HepG2 (cell line): ENCODE results near the gene LYPLA2. TPM values are rescaled to one million over a fixed set of nuclear protein-coding genes. Genes with fewer than 3 reads are reported as not detected.

Experiments
- ARID5B ChIP-seq: IDR thresholded peaks from 2 replicates; pipeline ENCODE4 v1.4.0; 2020; ENCODE audit warnings: mild to moderate bottlenecking, missing genetic modification reagents
- CERS6 ChIP-seq: sonication (generic); formaldehyde crosslinking; IDR thresholded peaks from 2 replicates; pipeline ENCODE4 v1.5.0; 2020; ENCODE audit warnings: missing genetic modification reagents
- MBNL3 ChIP-seq: fragments of 250-450 bp; sonication (Bioruptor Pico); conservative IDR thresholded peaks from 2 replicates; pipeline ENCODE4 v1.8.0; 2022; ENCODE audit warnings: mild to moderate bottlenecking, inconsistent platforms
- PAXIP1 ChIP-seq: sonication (generic); formaldehyde crosslinking; conservative IDR thresholded peaks from 2 replicates; pipeline ENCODE4 v1.4.0; 2020; ENCODE audit warnings: mild to moderate bottlenecking, missing genetic modification reagents, moderate library complexity
- RFX1 ChIP-seq: fragments of 450-650 bp; IDR thresholded peaks from 2 replicates; pipeline ENCODE4 v1.6.1; 2017
- SCMH1 ChIP-seq: sonication (generic); formaldehyde crosslinking; IDR thresholded peaks from 2 replicates; pipeline ENCODE4 v1.9.0; 2021; ENCODE audit warnings: missing genetic modification reagents, mild to moderate bottlenecking, borderline replicate concordance
- SRF ChIP-seq: IDR thresholded peaks from 2 replicates; pipeline ENCODE4 v1.6.1; 2011; ENCODE audit warnings: mild to moderate bottlenecking, low read depth, low read length, moderate library complexity
- ZNF256 ChIP-seq: sonication (generic); formaldehyde crosslinking; conservative IDR thresholded peaks from 2 replicates; pipeline ENCODE4 v1.4.0; 2020; ENCODE audit warnings: missing genetic modification reagents
- ZNF263 ChIP-seq: sonication (generic); formaldehyde crosslinking; IDR thresholded peaks from 2 replicates; pipeline ENCODE4 v1.4.0; 2020; ENCODE audit warnings: missing genetic modification reagents
- ZNF282 ChIP-seq: fragments of 450-650 bp; IDR thresholded peaks from 2 replicates; pipeline ENCODE4 v1.6.1; 2018; ENCODE audit not compliant: partially characterized antibody
- ZNF296 ChIP-seq: sonication (generic); formaldehyde crosslinking; conservative IDR thresholded peaks from 2 replicates; pipeline ENCODE4 v1.5.0; 2020; ENCODE audit warnings: mild to moderate bottlenecking, missing genetic modification reagents
- ZNF446 ChIP-seq: sonication (generic); formaldehyde crosslinking; IDR thresholded peaks from 2 replicates; pipeline ENCODE4 v1.5.0; 2020; ENCODE audit warnings: mild to moderate bottlenecking, missing genetic modification reagents
- ZNF563 ChIP-seq: sonication (generic); formaldehyde crosslinking; IDR thresholded peaks from 2 replicates; pipeline ENCODE4 v1.8.0; 2022; ENCODE audit warnings: mild to moderate bottlenecking, moderate library complexity, missing genetic modification reagents
- ZNF749 ChIP-seq: sonication (generic); formaldehyde crosslinking; IDR thresholded peaks from 2 replicates; pipeline ENCODE4 v1.8.0; 2022; ENCODE audit warnings: mild to moderate bottlenecking, missing genetic modification reagents, moderate library complexity, borderline replicate concordance
- polyA plus RNA-seq, 8 experiments: library from polyadenylated mRNA; depleted of rRNA in 3 of 8; stranded (reverse) in 7 of 8; unstranded in 1 of 8; fragments of >200 nt; fragmentation: Illumina TruSeq in 4 of 8; extraction: Trizol in 4 of 8; gene quantifications; 2 replicates each; pipeline versions ENCODE4 v1.2.1 to v1.2.3, GENCODE V29; 2011 to 2016; ENCODE audit warnings: low read depth in 4 of 8, missing spikeins in 1 of 8, mixed read lengths in 1 of 8; ENCODE audit not compliant: insufficient read depth in 1 of 8
- total RNA-seq, 5 experiments: library from RNA; depleted of rRNA; stranded (reverse); fragments of >200 nt; fragmentation: Illumina TruSeq; extraction: Trizol; gene quantifications; 2 replicates each; pipeline ENCODE4 v1.2.3, GENCODE V29; 2016; ENCODE audit warnings: low read depth in 1 of 5
- TF ChIP-seq, protein P1 (sequence below): IDR thresholded peaks from 2 replicates; pipeline ENCODE4 v1.6.1; 2016; ENCODE audit warnings: mild to moderate bottlenecking
- TF ChIP-seq, protein P2 (sequence below): sonication (generic); formaldehyde crosslinking; IDR thresholded peaks from 2 replicates; pipeline ENCODE4 v1.9.0; 2021; ENCODE audit warnings: missing genetic modification reagents, mild to moderate bottlenecking, borderline replicate concordance

Gene LYPLA2
- total and polyA plus RNA-seq, 2 of the 13 experiments (the other 11 are each of a cell fraction or from before 2014, with no cell fraction given): 72.1 to 73.2 TPM

GRCh38 chr1:23799570-23800399 lies 8.8 kb downstream of the LYPLA2 start (continued):
- TF ChIP-seq CERS6 (CRISPR knock-in tag) (no peak), ZNF446 (CRISPR knock-in tag) (no peak; the same call in 1 of the 2 replicates), SRF (no peak), MBNL3 (CRISPR knock-in tag) (no peak), ZNF256 (CRISPR knock-in tag) (no peak), ARID5B (CRISPR knock-in tag) (peak; percentile 17; the same call in 1 of the 2 replicates), ZNF282 (no peak), ZNF263 (CRISPR knock-in tag) (0 out of 2 replicates have a peak, but pooled peaks have one; percentile 16), ZNF749 (CRISPR knock-in tag) (no peak), PAXIP1 (CRISPR knock-in tag) (peak; percentile 54; the same call in 1 of the 2 replicates), ZNF296 (CRISPR knock-in tag) (no peak; the same call in 1 of the 2 replicates), RFX1 (no peak), SCMH1 (no peak), ZNF563 (CRISPR knock-in tag) (no peak; the same call in 1 of the 2 replicates)
- TF ChIP-seq, protein P1, sequence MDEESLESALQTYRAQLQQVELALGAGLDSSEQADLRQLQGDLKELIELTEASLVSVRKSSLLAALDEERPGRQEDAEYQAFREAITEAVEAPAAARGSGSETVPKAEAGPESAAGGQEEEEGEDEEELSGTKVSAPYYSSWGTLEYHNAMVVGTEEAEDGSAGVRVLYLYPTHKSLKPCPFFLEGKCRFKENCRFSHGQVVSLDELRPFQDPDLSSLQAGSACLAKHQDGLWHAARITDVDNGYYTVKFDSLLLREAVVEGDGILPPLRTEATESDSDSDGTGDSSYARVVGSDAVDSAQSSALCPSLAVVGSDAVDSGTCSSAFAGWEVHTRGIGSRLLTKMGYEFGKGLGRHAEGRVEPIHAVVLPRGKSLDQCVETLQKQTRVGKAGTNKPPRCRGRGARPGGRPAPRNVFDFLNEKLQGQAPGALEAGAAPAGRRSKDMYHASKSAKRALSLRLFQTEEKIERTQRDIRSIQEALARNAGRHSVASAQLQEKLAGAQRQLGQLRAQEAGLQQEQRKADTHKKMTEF: no peak; the same call in 1 of the 2 replicates
- TF ChIP-seq, protein P2, sequence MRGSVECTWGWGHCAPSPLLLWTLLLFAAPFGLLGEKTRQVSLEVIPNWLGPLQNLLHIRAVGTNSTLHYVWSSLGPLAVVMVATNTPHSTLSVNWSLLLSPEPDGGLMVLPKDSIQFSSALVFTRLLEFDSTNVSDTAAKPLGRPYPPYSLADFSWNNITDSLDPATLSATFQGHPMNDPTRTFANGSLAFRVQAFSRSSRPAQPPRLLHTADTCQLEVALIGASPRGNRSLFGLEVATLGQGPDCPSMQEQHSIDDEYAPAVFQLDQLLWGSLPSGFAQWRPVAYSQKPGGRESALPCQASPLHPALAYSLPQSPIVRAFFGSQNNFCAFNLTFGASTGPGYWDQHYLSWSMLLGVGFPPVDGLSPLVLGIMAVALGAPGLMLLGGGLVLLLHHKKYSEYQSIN: no peak
